Middle frontal gyrus (tissue), 1 donor: Measurements from ENCODE around the gene RPE65.
"Not testable (repeated sequence)": the region's sequence is repeated elsewhere in the genome, so short reads cannot be mapped to it uniquely, and the experiment has no call there.

ENCODE experiments used
- DNase-seq: peaks from one replicate; pipeline ENCODE4 v3.0.0-alpha.2; 2015; ENCODE audit warnings: low spot score; ENCODE audit errors: extremely low spot score

The RPE65 gene

GRCh38 chr1:68449901-68450300 lies at the start of gene RPE65:
Gene RPE65 (minus strand): TSS chr1:68449954. CDS start chr1:68449905, 49 bp downstream.
- no peak for DNase-seq

GRCh38 chr1:68497358-68497698 lies 47.6 kb upstream of the RPE65 start:
- DNase-seq: no peak

GRCh38 chr1:68496680-68497357 lies 47.1 kb upstream of the RPE65 start, which contains the start of gene DEPDC1:
Gene DEPDC1 (minus strand): TSS chr1:68497082. CDS start chr1:68496999, 83 bp downstream.
- DNase-seq: peak; percentile 80

- no peak for DNase-seq
These were observed 46.4 kb upstream of the RPE65 start for GRCh38 chr1:68495968-68496679.

GRCh38 chr1:68495532-68495931 lies 45.8 kb upstream of the RPE65 start:
- no peak for DNase-seq

GRCh38 chr1:68493193-68493592 lies 43.4 kb upstream of the RPE65 start:
- no peak for DNase-seq

GRCh38 chr1:68492255-68492654 lies 42.5 kb upstream of the RPE65 start:
- DNase-seq: not testable (repeated sequence)

GRCh38 chr1:68490046-68490651 lies 40.4 kb upstream of the RPE65 start:
- no peak for DNase-seq

- DNase-seq: no peak
These were observed 35.8 kb upstream of the RPE65 start for GRCh38 chr1:68485431-68486022.

GRCh38 chr1:68484618-68485017 lies 34.9 kb upstream of the RPE65 start:
- no peak for DNase-seq

- no peak for DNase-seq
These were observed 31.3 kb upstream of the RPE65 start for GRCh38 chr1:68481041-68481440.

GRCh38 chr1:68479501-68479900 lies 29.7 kb upstream of the RPE65 start:
- no peak for DNase-seq

GRCh38 chr1:68478662-68479061 lies 28.9 kb upstream of the RPE65 start:
- no peak for DNase-seq

GRCh38 chr1:68476626-68477025 lies 26.9 kb upstream of the RPE65 start:
- not testable (repeated sequence) for DNase-seq

- no peak for DNase-seq
These were observed 23.3 kb upstream of the RPE65 start for GRCh38 chr1:68473060-68473459.

GRCh38 chr1:68470388-68470970 lies 20.7 kb upstream of the RPE65 start:
- DNase-seq: no peak

GRCh38 chr1:68464891-68465290 lies 15.1 kb upstream of the RPE65 start:
- no peak for DNase-seq

- DNase-seq: no peak
These were observed 11.2 kb upstream of the RPE65 start for GRCh38 chr1:68460935-68461334.

GRCh38 chr1:68459796-68460195 lies 10.0 kb upstream of the RPE65 start:
- no peak for DNase-seq

GRCh38 chr1:68459091-68459490 lies 9.3 kb upstream of the RPE65 start:
- DNase-seq: no peak

GRCh38 chr1:68456202-68456601 lies 6.4 kb upstream of the RPE65 start:
- no peak for DNase-seq

GRCh38 chr1:68454534-68454933 lies 4.8 kb upstream of the RPE65 start:
- DNase-seq: no peak
